NCI-H69 (cell line): ENCODE measurements around the gene ACOT11.
A peak's percentile ranks its signal among the peaks of the same experiment; 100 is the strongest.
"Not testable (repeated sequence)": the region's sequence is repeated elsewhere in the genome, so short reads cannot be mapped to it uniquely, and the experiment has no call there.

Source experiments
- DNase-seq: peaks from one replicate; lab custom pipeline; 2025; lab: John Stamatoyannopoulos, UW

ACOT11 gene

GRCh38 chr1:54547601-54548388 lies at the start of gene ACOT11:
Gene ACOT11, plus strand, starts transcription at chr1:54548228. Its CDS starts 82 bp downstream, at chr1:54548310.
- peak; percentile 94 for DNase-seq

- DNase-seq, result peak; percentile 80
Measured at GRCh38 chr1:54498383-54499096, 49.5 kb upstream of the ACOT11 start.

GRCh38 chr1:54499097-54499359 lies 49.0 kb upstream of the ACOT11 start:
- DNase-seq, result no peak

- DNase-seq, result peak; percentile 82
Measured at GRCh38 chr1:54499360-54500106, 48.5 kb upstream of the ACOT11 start.

GRCh38 chr1:54500107-54500431 lies 48.0 kb upstream of the ACOT11 start:
- peak; percentile 58 for DNase-seq

- DNase-seq, result no peak
Measured at GRCh38 chr1:54501849-54502248, 46.2 kb upstream of the ACOT11 start.

GRCh38 chr1:54502342-54502741 lies 45.7 kb upstream of the ACOT11 start:
- DNase-seq, result no peak

- DNase-seq, result no peak
Measured at GRCh38 chr1:54506594-54506993, 41.4 kb upstream of the ACOT11 start.

- peak; percentile 34 for DNase-seq
Measured at GRCh38 chr1:54507033-54507870, 40.8 kb upstream of the ACOT11 start.

GRCh38 chr1:54510715-54511270 lies 37.2 kb upstream of the ACOT11 start:
- DNase-seq, result no peak

- DNase-seq, result not testable (repeated sequence)
Measured at GRCh38 chr1:54513921-54514580, 34.0 kb upstream of the ACOT11 start.

- DNase-seq, result no peak
Measured at GRCh38 chr1:54516249-54516920, 31.6 kb upstream of the ACOT11 start.

- DNase-seq, result peak; percentile 84
Measured at GRCh38 chr1:54517496-54517895, 30.5 kb upstream of the ACOT11 start.

GRCh38 chr1:54518489-54518888 lies 29.5 kb upstream of the ACOT11 start:
- DNase-seq, result no peak

- DNase-seq, result peak; percentile 18
Measured at GRCh38 chr1:54519709-54520108, 28.3 kb upstream of the ACOT11 start.

- DNase-seq, result no peak
Measured at GRCh38 chr1:54520631-54521321, 27.3 kb upstream of the ACOT11 start.

- DNase-seq, result not testable (repeated sequence)
Measured at GRCh38 chr1:54526565-54526964, 21.5 kb upstream of the ACOT11 start.

- peak; percentile 61 for DNase-seq
Measured at GRCh38 chr1:54528613-54529012, 19.4 kb upstream of the ACOT11 start.

GRCh38 chr1:54532033-54532432 lies 16.0 kb upstream of the ACOT11 start:
- no peak for DNase-seq

- not testable (repeated sequence) for DNase-seq
Measured at GRCh38 chr1:54536656-54537055, 11.4 kb upstream of the ACOT11 start.
